Measurements from ENCODE around the gene FNBP1L. TPM values are rescaled to one million over a fixed set of nuclear protein-coding genes. Genes with fewer than 3 reads are reported as not detected.

The FNBP1L gene
- total and polyA plus RNA-seq, 3 donors from 2014 or later, result 21.9 to 54.4 (median 46.5) TPM

DNA sequence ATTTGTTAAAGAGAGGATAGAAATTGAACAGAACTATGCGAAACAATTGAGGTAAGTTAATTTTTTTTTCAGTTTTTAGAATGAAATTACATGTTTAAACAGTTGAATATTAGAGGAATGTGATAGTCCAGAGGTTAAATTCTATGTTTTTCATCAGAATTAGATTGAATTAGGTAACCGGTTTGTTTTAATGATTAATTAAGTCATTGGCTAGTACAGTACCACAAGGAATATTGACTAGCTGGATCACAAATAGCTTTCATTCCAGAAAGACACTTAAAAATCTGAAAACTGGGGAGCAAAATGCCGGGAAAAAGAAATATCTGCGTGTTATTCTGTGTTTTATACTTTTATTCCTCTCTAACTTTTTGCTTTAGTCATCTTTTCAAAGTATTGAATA lies 51.6 kb downstream of the FNBP1L start:
- Histone ChIP-seq H3K4me1 (no peaks in the 10 kb centered on the region), H3K4me3 (no peak overlapping the region), H3K36me3 (ENCODE audit: low read depth, missing control alignments) (no peaks in the 10 kb centered on the region), H3K27ac (no peak overlapping the region), H3K27me3 (no peaks in the 10 kb centered on the region), H3K9me3 (no peaks in the 10 kb centered on the region)
- intact Hi-C loops (cut with DNase I; ENCODE audit: low total_unique reads), result no loop called here
- 93 to 95% methylated on average over 4 of the region's 4 CpGs for WGBS, 2 donors
- TF ChIP-seq CTCF (IDR thresholded peaks at IDR 0.05) (no peak), POLR2A (IDR thresholded peaks at IDR 0.05) (no peak)
- DNase-seq, result no peak

DNA sequence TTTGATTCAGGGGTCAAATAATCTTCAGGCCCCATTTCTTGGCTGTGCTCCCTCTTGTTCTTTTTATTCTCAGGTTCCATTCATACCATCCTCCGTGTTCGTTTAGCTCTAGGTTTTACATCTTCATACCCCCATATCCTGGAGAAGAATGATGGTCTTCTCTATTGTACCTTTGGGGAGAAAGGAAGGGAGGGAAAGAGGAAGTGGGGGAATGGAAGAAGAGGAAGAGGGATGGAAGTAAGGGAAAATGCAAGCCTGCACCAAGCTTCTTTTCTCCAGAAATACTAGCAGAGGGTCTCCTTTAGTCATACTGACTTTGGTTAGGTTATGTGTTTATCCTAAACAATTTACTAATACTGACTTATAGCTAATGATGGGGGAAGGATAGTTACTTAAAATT lies 52.4 kb downstream of the FNBP1L start:
- intact Hi-C loops (cut with DNase I; ENCODE audit: low total_unique reads), result no loop called here

GRCh38 chr1:93501399-93501798 lies 53.5 kb downstream of the FNBP1L start:
- no peak for DNase-seq
- Histone ChIP-seq H3K4me1 (no peaks in the 10 kb centered on the region), H3K4me3 (no peak overlapping the region), H3K27ac (no peak overlapping the region), H3K27me3 (no peaks in the 10 kb centered on the region), H3K36me3 (ENCODE audit: low read depth, missing control alignments) (no peaks in the 10 kb centered on the region), H3K9me3 (no peaks in the 10 kb centered on the region)
- intact Hi-C loops (cut with DNase I; ENCODE audit: low total_unique reads), result no loop called here
- TF ChIP-seq CTCF (IDR thresholded peaks at IDR 0.05) (no peak), POLR2A (IDR thresholded peaks at IDR 0.05) (no peak)
- WGBS, 2 donors, result 92 to 98% methylated on average over 3 of the region's 3 CpGs

More for the DNA sequence above, 52.4 kb downstream of the FNBP1L start:
- H3K4me3 ChIP-seq, result no peak overlapping the region
- DNase-seq, result no peak
- no peaks in the 10 kb centered on the region for H3K9me3 ChIP-seq
- TF ChIP-seq CTCF (IDR thresholded peaks at IDR 0.05) (no peak), POLR2A (IDR thresholded peaks at IDR 0.05) (no peak)
- H3K36me3 ChIP-seq (ENCODE audit: low read depth, missing control alignments), result no peaks in the 10 kb centered on the region
- WGBS, 2 donors, result 83% methylated on average over 2 of the region's 2 CpGs
- no peaks in the 10 kb centered on the region for H3K4me1 ChIP-seq
- H3K27me3 ChIP-seq, result no peaks in the 10 kb centered on the region
- H3K27ac ChIP-seq, result no peak overlapping the region

GRCh38 chr1:93501829-93502369 lies 54.0 kb downstream of the FNBP1L start:
- TF ChIP-seq CTCF (IDR thresholded peaks at IDR 0.05) (no peak), POLR2A (IDR thresholded peaks at IDR 0.05) (no peak)

GRCh38 chr1:93502571-93502970 lies 54.7 kb downstream of the FNBP1L start:
- Histone ChIP-seq H3K4me1 (no peaks in the 10 kb centered on the region), H3K27me3 (no peaks in the 10 kb centered on the region), H3K27ac (no peak overlapping the region), H3K9me3 (no peaks in the 10 kb centered on the region), H3K4me3 (no peak overlapping the region), H3K36me3 (ENCODE audit: low read depth, missing control alignments) (no peaks in the 10 kb centered on the region)
- 38 to 59% methylated on average over 1 of the region's 1 CpG for WGBS, 2 donors
- TF ChIP-seq CTCF (IDR thresholded peaks at IDR 0.05) (no peak), POLR2A (IDR thresholded peaks at IDR 0.05) (no peak)
- intact Hi-C loops (cut with DNase I; ENCODE audit: low total_unique reads), result no loop called here
- no peak for DNase-seq

More at GRCh38 chr1:93501829-93502369, 54.0 kb downstream of the FNBP1L start:
- Histone ChIP-seq H3K27me3 (no peaks in the 10 kb centered on the region), H3K9me3 (no peaks in the 10 kb centered on the region), H3K27ac (no peak overlapping the region), H3K36me3 (ENCODE audit: low read depth, missing control alignments) (no peaks in the 10 kb centered on the region), H3K4me1 (no peaks in the 10 kb centered on the region), H3K4me3 (no peak overlapping the region)
- DNase-seq, result no peak
- intact Hi-C loops (cut with DNase I; ENCODE audit: low total_unique reads), result no loop called here
- 63 to 78% methylated on average over 1 of the region's 1 CpG for WGBS, 2 donors

Data from testis (tissue), 3 donors.